ENCODE results near the gene ASB6.

ASB6 gene

DNA sequence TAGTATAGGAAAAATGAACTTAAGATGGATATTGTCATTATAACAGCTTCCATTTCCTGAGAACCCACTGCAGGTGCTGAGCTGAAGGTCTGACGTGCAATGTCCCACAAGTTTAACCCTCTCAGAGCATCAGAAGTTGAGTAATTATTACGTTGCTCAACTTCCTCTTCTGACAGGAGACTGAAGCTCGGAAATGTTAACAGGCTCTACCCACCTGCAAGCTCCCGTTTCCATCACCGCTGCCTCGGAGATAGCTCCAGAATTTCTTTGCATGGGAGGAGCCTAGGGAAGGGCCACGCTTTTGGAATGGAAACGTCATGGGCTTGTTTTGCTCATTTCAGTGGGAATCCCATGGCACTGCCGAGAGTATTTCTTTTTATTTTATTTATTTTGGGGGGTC lies 17.0 kb downstream of the ASB6 start:
- DNase-seq: peak in 3 of 5 experiments; percentile 23 to 86 (median 59)

DNA sequence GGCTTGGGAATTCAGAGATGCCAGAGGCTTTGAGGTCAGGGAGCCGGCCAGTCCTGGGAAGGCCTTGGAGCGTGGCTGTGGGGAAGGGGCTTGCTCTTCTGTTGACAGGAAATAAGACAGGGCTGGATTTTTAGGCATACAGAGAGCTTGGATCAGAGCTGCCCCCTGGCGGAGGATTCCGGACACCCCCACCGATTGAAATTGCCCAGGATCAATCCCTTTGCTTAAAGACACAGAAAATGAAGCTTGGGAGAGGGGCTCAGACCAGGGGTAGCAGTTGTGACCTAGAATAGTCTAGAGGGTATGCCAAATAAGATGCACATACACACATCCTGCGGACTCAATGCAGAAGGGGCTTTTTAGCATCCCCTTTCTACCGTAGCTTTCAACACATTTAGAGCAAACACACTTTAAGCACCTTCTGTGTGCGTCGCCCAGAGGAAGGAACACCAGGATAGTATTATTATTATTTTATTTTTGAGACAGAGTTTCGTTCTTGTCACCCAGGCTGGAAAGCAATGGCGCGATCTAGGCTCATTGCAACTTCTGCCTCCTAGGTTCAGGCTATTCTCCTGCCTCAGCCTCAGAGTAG lies 17.7 kb downstream of the ASB6 start:
- DNase-seq: peak; percentile 47 to 65 (median 60)

DNA sequence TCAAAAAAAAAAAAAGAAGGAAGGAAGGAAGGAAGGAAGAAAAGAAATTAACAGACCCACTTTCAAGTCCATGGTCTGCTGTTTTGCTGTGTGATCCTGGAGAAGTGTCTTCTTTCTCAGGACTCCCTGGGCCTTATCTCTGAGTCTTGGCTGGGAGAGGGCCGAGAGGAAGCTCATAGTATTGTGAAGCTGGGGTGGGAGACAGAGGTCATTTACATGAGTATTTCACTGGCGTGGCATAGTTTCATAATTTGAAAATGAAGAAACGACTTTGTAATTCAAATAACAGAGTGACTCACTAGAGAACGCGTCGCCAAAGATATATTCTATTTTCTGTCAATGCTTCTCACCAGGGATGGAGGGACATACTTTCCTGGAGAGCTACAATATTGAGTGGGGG lies 18.6 kb downstream of the ASB6 start:
- DNase-seq: no peak

DNA sequence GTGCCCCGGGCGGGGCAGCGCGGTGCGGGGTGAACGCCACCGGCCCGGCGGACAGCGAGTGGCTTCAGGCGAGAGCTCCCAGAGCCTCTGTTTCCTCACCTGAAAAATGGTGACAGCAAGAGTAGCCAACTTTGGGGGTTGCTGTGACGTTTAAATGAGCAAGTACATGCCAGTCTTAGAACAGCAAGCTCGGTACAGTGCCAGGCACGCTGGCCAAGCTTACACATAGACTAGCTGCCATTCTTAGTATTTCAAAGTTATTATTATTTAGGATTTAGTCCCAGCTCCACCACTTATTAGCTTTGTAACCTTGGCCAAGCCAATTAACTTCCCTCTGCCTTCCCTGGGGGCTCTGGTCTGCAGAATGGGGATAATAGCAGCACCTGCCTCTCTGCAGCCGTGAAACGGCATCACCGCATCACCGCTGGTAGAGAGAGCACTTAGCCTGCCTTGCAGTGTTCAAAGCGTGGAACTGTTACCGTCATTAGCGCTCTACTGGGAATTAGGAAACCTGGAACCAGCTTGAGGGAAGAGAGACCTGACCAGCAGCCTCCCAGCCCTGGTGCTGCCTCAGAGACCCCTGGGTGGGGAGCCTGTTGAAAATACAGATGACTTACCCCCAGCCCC lies 21.2 kb downstream of the ASB6 start, which contains the start of gene C9orf50:
Gene C9orf50 (minus strand): TSS at position 433 of the 627 bp plus-strand sequence. CDS start 527 bp downstream, outside the sequence.
- no peak for DNase-seq

DNA sequence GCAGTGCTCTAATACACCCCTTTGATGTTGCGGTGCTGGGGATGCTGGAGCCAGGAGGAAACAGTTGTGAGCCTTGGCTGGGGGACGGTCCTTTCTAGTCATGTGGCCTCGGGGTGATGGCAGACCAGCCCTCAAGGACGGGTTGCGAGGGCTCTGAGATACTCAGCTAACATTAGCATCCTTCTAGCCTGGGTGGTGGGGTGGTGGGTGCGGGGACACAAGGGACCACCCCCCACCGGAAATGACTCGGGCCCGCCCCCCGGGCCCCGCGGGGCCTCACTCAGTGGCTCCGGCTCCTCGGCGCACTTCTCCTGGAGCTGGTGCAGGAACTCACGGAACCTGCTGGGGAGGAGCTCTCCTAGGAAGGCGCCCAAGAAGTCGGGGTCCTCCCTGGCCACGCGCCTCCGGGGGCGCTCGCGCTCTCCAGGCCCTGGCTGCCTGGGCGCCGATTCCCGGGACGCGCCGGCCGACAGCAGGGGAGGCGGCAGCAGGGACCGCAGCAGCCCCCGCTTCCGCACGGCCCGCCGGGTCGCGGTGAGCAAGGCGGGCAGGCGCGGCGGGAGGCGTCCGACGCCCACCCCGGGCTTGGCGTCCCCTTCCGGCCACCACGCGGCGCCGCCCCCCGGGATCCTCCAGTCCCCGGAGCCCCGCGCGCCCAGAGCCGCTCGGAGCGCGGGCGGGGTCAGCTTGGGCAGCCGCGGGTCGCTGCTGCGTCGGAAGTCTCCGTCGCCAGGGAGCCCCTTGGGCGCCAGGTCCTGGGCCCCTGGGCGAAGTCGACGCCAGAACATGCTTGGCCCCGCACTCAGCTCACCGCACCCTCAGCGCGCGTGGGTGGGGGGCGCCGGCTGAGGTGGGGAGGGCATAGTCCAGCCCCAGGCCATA lies 21.9 kb downstream of the ASB6 start:
- no peak for DNase-seq

DNA sequence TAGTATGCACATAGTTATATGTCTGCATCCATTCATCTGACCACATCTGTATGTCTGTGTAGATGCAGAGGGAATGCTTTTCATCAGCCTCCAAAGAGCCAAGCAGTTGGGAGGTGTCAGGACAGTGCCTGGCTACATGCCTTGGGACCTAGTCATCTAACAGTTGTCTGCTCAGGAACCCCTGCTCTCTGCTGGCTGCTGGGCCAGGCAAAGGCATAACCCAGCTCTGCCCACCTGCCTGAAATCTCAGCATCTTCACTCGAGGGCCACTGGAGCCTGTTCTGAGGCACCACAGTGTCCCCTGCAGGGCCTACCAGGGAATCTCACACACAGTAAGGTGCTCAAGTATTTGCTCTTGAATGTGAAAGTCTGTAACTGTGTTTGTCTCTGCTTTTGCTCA lies 24.8 kb downstream of the ASB6 start:
- peak in 1 of 5 experiments; percentile 49 for DNase-seq

DNA sequence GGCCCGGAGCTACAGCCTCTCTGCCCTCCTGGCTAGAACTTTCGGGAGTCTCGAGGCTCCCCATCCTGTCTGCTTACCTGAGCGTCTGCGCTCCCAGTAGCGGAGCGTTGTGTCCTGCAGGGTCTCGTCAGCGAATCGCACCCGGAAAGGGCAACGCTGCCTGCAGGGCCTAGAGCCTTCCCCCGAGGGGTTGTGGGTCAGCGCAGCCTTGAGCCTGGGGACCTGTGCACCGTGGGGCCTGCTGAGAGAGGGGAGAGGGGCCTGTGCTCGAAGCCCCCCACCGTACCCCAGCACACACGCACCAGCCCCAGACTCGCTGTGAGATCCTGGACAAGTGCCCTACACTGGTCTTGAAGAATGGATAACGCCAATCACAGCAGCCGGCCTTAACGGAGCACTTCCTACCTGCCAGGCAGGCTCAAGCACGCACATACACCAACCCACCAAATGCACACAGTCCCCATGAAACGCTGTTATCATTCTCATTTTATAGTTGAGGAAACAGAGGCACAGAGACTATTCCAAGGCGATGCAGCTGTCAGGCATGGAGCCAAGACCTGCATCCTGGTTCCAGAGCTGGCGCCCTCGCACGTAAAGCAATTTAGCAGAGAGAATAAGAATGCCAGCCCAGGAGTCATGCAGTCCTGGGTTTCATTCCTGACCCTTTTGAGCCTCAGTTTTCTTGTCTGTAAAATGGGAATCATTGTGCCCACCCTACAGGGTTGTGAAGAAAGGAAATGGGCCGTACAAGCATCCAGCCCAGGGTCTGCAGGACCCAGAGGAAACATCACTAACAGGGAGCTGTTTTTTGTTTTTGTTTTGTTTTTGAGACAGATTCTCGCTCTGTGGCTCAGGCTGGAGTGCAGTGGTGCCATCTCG lies 26.3 kb downstream of the ASB6 start:
- no peak for DNase-seq

DNA sequence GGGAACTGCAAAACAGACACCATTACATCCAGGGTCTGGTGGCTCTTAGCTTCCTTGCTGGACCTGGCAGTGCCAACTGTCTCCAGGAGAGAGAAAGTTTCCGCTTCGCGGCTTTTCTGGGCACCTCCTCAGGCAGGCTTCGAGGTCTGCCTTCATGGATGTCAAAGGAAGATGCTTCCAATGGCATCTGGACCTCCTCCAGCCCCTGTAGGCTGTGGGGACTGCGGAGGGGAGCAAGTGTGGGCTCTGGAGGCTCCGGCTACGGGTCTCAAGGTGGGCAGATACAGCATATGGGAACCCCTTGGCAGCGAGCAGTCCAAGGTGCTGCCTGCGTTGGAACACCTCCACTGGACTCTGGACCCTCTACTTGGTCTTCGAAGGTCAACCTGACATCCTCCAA lies 27.0 kb downstream of the ASB6 start:
- no peak for DNase-seq

DNA sequence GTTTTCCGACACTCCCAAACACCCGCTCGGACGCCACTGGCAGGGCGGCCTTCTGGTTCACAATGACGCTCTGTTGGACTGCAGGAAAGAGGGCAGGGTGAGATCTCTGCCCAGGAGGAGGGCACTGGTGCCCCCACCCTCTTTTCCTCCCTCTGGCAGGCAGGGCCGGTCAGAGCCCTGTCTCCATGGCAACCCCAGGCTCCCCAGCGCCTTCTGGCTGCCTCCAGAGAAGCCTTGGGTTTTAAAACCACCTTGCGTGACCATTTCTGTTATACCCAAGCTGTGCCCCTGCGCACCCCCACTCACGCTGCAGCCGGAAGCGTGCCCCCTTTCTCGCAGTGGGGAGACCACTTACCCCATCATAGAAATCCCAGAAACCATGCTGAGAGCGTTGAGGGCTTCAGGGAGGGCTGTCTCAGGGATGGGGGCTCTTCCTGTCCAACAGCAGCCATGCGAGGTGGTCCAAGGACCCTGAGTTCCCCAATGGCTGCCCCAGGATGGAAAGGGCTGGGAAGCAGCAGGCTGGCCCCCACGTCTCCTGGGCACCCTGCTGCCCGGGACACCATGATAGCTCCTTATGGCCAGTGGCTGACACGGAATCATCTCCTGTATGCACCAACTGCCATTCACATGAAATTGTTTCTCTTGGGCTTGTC lies 28.3 kb downstream of the ASB6 start:
- no peak for DNase-seq

DNA sequence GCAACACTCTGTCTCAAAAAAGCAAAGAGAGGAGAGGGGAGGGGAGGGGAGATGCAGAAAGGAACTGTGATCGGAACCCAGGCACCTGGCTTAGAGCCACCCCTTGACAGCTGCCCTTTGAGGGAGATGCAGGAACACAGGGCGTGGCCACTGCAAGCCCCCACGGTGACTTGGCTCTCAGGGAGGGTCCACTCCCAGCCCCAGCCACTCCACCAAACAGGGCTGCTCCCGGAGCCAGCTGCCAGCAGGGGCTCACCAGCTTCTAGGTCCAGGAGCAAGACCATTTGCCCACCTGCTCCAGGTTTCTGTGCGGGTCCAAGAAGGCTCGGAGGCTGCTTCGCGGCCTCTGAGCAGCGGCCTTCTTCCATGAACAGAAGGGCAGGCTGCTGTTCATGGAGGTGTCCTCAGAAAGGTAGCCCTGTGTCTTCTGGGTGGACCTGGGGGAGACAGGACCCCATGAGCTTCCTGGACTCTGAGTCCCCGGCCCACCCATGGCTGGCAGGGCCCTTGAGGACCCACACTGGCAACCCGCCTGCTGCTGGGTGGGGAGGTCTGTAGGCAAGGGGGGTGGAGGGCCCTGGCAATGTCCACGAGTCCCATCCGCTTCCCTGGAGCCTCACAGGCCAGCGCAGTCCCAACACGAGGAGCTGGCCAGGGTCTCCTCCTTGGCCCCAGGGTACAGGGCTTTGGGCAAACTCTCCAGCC lies 29.0 kb downstream of the ASB6 start:
- no peak for DNase-seq

DNA sequence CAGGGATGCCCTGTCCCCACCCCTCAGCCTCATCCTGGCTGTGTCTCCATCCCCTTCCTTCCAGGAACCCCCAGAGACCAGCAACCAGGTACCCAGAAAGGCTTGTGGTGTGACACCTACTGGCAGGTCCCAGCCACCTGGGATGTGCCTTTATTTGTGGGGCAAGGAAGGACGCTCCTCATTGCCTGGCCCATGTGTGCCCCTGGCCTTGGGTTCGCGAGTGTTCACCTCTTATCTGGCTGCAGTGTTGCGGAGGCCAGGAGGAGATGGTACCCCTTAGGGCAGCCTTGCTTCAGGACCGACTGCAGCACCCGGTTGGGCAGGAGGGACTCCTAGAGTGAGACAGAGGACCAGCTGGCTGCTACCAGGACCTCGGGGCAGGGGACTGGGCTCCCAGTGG lies 29.8 kb downstream of the ASB6 start:
- no peak for DNase-seq

DNA sequence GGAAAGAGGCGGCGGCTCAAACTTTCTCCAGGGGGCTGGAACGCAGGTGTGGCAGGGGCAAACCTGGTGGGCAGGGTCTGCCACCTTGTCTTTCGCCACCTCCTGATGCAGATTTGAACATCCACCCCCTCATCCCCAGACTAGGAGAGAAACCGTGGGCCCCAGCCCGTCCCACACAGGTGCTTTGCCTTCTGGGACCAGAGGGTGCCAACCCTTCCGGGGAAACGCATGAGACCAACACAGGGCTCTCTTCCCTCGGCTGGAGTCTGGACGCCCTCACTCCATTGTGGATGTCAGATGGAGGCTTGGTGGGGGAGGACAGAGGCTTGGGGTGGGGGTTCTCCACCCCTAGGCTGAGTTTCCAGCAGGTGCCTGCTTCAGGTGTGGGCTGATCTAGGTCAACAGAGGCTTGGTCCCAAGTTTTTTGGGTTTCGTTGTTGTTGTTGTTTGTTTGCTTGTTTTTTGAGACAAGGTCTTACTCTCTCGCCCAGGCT lies 30.6 kb downstream of the ASB6 start:
- no peak for DNase-seq

DNA sequence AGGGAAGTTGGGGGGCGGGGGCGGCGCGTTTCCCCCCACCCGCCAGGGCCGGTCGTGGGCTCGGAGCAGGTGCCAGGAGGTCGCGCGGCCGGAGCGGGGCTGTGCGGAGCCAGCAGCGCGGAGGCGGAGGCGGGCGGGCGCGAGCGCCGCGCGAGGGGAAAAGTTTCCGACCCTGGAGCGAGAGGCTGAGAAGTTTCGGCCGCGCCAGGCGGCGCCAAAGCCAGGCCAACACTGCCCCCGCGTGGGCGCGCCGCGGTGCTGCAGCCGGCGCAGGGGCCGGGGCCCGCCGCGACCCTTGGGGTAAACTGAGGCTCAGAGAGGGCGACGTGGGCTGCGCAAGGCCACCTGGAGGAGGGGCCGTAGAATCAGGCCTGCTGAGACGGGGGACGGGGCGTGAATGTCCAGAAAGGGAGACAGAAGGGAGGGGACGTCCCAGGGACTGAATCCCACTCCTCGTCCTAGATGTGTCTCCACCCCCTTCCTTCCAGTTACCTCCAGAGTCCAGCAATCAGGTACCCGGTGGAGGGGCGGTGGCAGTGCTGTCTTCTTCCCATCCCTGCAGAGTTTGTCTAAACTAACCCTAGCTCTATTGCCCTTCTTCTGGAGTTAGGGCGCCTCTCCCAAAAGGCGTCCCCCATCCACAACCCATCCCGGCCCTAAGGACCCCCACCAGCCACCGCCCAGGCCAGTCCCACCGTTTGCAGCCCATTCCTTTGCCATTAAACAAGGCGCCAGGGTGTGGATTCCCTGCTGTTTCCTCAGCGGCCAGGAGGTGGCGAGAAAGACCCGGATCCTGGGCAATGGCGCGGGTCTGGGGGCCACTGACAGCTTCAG lies 31.3 kb downstream of the ASB6 start:
- DNase-seq: peak; percentile 44 to 71 (median 62)

DNA sequence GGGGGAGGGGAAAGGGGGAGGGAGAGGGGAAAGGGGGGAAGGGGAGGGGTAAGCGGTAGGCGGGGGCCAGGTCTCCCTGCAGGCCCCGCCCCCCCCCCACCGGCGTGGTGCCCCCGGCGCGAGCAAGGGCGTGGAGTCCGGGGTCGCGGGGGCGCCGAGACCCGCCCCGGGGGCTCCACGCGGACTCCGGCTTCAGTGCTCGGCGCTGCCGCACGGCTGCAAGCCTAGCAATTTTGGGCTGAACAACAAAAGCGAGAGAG lies 31.8 kb downstream of the ASB6 start:
- no peak for DNase-seq

DNA sequence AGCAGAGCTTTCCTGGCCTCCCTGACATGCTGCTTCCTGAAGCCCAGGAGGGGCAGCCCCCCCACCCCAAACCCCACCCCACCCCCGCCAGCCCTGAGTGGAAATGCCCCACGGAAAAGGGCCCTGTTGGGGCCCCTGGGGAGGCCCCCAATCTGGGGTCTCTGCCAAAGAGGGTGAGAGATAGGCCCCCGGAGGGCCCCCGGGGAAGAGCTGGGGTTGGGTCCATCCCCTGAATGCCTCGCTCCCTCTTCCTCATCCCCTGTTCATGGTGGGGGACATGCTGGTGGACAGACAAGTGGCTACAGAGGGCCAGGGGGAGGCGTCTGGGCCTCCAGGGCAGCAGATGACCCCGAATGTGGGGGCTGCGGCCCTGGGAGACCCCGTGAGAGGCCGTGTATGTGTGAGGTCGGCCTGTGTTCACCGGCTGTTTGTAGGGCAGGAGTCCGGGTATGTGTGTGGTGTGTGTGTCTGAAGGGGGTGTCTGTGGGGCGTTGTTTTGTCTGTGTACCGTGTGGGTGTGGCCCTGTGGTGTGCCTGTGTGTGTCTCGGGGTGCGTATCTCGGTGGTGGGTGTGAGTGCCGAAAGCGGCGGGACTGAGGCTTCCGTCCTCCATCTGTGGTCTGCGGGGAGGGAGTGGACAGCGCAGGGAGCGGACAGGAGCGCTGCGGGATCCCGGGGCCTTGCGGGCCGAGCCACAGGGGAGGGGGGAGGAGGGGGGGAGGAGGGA lies 32.3 kb downstream of the ASB6 start:
- peak in 4 of 5 experiments; percentile 17 to 89 (median 52) for DNase-seq

DNA sequence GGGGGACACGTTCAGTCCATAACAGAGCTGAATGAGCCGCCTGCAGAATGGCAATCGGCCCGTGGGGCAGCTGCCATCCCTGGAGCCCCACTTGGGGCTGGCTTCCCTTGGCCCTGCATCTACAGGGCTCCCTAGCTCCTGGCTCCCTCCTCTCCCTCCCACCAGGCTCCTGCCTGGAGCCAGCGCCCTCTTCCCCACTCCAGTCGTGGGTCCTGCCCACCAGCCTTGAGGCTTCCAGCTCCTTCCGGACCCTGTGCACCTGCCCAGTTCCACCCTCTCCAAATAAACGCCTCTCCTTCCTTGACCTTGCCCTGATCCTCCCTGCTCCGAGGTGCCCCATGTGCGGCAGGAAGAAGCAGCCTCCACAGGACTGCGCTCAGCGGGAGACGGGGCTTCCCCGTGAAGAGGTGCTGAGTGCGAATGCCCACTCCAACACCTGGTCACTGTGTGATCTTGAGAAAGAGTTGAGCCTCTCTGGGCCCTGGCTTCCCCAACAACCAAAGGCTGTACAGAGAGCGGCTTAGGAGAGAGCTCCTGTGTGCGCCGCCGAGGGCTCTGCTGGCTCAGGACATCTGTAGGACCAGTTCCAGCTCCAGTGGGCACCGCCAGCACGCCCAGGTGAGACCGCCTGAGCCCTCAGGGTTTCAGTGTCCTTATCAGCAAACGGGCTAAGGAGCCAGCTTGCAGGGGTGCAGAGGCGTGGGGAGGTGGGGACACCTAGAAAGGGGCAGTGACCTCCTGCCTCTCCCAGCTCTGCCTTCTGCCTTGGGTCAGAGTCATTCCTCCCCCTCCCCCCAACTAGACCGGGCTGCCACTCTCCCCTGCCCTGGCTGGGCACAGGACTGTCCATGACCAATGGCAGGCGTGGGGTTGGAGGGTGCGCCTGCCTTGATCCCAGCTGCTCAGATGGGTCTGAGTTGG lies 33.1 kb downstream of the ASB6 start:
- no peak for DNase-seq

DNA sequence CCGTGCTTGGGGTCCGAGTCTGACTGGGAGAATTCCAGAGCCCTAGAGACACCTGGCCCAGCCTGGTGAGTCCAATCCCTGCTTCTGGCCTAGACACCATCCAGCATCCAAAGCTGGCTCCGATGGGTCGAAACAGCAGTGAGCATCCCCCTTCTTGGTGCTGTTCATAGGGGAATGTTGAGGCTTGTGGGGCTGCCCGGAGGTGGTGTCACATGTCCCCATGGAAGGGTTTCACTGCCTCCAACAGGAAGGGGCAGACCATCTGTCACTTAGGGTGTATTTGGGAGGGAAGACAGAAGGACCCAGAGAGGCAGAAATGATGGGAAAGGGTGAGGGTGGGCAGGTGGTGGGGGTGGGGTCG lies 34.9 kb downstream of the ASB6 start:
- no peak for DNase-seq

DNA sequence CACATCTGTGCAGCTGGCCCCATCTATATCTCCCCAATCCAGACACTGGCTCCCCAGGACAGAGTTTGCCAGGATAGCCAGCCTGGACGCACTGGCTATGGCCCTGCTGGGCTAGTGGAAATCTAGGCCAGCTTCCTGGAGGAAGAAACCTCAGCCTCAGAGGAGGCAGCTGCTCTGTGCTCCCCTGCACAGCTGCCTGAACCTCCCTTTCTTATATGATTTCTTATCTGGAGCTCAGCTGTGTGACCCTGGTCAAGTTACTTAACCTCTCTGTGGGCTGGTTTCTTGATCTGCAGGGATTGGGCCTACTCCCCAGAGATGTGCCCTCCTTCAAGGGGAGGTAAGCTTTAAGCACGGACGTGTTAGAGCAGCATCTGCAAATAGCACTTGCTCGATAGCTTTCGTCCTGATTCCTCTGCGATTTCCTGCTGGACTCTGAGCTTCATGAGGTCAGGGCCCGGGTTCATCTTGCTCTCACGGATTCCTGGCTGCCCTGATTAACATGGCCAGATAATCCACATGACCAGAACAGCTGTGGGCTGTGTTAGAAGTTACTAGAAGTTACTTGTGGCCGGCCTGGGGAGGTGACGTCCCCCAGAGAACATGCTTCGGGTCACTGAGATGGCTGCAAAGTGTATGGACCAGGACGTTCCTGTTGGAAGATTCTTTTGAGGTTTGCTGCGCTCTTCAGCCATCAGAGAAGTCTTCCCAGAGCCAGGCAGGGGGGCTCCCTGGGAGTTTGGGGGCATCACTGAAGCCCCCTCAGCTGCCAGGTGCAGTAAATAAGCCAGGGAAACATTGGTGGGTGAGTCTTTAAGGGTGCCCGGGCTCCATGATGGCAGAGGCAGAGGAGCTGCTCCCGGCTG lies 35.6 kb downstream of the ASB6 start:
- DNase-seq: no peak
